MM.1S (cell line): Measurements from ENCODE around the gene HARS1.

Experiments
- EZH2 ChIP-seq: fragments of 300-600 bp; sonication (generic); optimal IDR thresholded peaks from 2 replicates; pipeline ENCODE3; 2017; ENCODE audit warnings: low read depth, mild to moderate bottlenecking, antibody characterized with exemption, low read length, mixed read lengths
- EZH2phosphoT487 ChIP-seq: fragments of 300-600 bp; sonication (generic); IDR thresholded peaks from 2 replicates; pipeline ENCODE4 v1.6.1; 2018; ENCODE audit warnings: antibody characterized with exemption, low read length
- TF ChIP-seq, protein P1 (sequence below): fragments of 300-600 bp; sonication (generic); IDR thresholded peaks from 2 replicates; pipeline ENCODE4 v1.5.1; 2016; ENCODE audit warnings: antibody characterized with exemption, low read length, mixed read lengths

DNA sequence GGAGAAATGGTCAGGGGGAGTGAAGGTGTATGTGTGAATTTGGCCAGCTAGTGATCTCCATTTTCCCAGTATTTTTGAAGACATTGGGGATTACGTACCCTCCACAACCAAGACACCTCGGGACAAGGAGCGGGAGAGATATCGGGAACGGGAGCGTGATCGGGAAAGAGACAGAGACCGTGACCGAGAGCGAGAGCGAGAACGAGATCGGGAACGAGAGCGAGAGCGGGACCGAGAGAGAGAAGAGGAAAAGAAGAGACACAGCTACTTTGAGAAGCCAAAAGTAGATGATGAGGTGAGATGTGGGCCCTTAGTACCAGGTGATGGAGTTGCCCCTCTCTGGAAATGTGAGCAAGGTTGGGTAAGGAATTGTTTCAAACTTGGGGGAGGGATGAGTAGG is 32.3 kb downstream of the HARS1 start:
- TF ChIP-seq, protein P1, sequence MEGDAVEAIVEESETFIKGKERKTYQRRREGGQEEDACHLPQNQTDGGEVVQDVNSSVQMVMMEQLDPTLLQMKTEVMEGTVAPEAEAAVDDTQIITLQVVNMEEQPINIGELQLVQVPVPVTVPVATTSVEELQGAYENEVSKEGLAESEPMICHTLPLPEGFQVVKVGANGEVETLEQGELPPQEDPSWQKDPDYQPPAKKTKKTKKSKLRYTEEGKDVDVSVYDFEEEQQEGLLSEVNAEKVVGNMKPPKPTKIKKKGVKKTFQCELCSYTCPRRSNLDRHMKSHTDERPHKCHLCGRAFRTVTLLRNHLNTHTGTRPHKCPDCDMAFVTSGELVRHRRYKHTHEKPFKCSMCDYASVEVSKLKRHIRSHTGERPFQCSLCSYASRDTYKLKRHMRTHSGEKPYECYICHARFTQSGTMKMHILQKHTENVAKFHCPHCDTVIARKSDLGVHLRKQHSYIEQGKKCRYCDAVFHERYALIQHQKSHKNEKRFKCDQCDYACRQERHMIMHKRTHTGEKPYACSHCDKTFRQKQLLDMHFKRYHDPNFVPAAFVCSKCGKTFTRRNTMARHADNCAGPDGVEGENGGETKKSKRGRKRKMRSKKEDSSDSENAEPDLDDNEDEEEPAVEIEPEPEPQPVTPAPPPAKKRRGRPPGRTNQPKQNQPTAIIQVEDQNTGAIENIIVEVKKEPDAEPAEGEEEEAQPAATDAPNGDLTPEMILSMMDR = no peak
- TF ChIP-seq EZH2phosphoT487 (no peak), EZH2 (no peak)
